PC-3 (cell line): Measurements from ENCODE around the gene AFMID. TPM values are rescaled to one million over a fixed set of nuclear protein-coding genes. Genes with fewer than 3 reads are reported as not detected.

Experiments
- ATAC-seq: fragments of 200-7000 bp; cut with Tn5 transposase; 2 replicates; pipeline ENCODE4 v1.9.1; 2020; ENCODE audit warnings: mild to moderate bottlenecking, moderate library complexity
- BruUV-seq: library from RNA; stranded (reverse); fragments of 400-500 nt; replicated peaks from 2 replicates; lab custom pipeline; 2021; lab: Mats Ljungman, UMichigan
- CTCF ChIA-PET: fragments of 300-600 bp; sonication (Branson Sonifier 250); formaldehyde crosslinking; loops from one replicate; lab custom pipeline; 2022; ENCODE audit warnings: antibody characterized with exemption; lab: Charles Lee
- POLR2A ChIA-PET: fragments of 300-600 bp; sonication (Branson Sonifier 250); formaldehyde crosslinking; loops from one replicate; lab custom pipeline; 2022; ENCODE audit warnings: antibody characterized with exemption; ENCODE audit not compliant: unreplicated experiment; lab: Charles Lee
- DNase-seq: peaks from one replicate; pipeline ENCODE4 v3.0.0-alpha.2; 2015
- H2AFZ ChIP-seq: fragments of 300-600 bp; sonication (generic); 2 replicates; pipeline ENCODE4 v1.6.0; 2016; ENCODE audit warnings: antibody characterized with exemption, low read length
- H3F3A ChIP-seq: fragments of 300-600 bp; sonication (generic); one replicate; pipeline ENCODE4 v1.6.0; 2017; ENCODE audit warnings: antibody characterized with exemption, low read length, control low read depth, mild to moderate bottlenecking; ENCODE audit not compliant: unreplicated experiment
- H3K27ac ChIP-seq: fragments of 300-600 bp; sonication (generic); 2 replicates; pipeline ENCODE4 v1.5.1; 2016; ENCODE audit warnings: mild to moderate bottlenecking, low read length
- H3K27me3 ChIP-seq: fragments of 300-600 bp; sonication (generic); 2 replicates; pipeline ENCODE4 v1.6.1; 2016; ENCODE audit warnings: low read length, mixed read lengths
- H3K36me3 ChIP-seq: fragments of 300-600 bp; sonication (generic); 2 replicates; pipeline ENCODE4 v1.6.1; 2016; ENCODE audit warnings: low read depth, mixed run types, low read length, mixed read lengths
- H3K4me1 ChIP-seq: fragments of 300-600 bp; sonication (generic); 2 replicates; pipeline ENCODE4 v1.5.1; 2016; ENCODE audit warnings: low read length; ENCODE audit not compliant: insufficient read depth
- H3K4me2 ChIP-seq: fragments of 300-600 bp; sonication (generic); 2 replicates; pipeline ENCODE4 v1.6.0; 2016; ENCODE audit warnings: low read length
- H3K4me3 ChIP-seq: fragments of 300-600 bp; sonication (generic); 2 replicates; pipeline ENCODE4 v1.5.1; 2016; ENCODE audit warnings: mild to moderate bottlenecking, low read length, mixed read lengths
- H3K79me2 ChIP-seq: fragments of 300-600 bp; sonication (generic); 2 replicates; pipeline ENCODE4 v1.6.1; 2017; ENCODE audit warnings: low read length, mixed read lengths
- H3K9ac ChIP-seq: fragments of 300-600 bp; sonication (generic); 2 replicates; pipeline ENCODE4 v1.6.0; 2016; ENCODE audit warnings: mild to moderate bottlenecking, low read length
- H3K9me2 ChIP-seq: fragments of 300-600 bp; sonication (generic); replicated peaks from 2 replicates; pipeline ENCODE4 v1.6.1; 2016; ENCODE audit warnings: mixed run types, low read length, mixed read lengths
- H3K9me3 ChIP-seq: fragments of 300-600 bp; sonication (generic); 2 replicates; pipeline ENCODE4 v1.6.1; 2016; ENCODE audit warnings: low read length, mixed read lengths
- H4K20me1 ChIP-seq: fragments of 300-600 bp; sonication (generic); 2 replicates; pipeline ENCODE4 v1.6.1; 2016; ENCODE audit warnings: low read length, mixed read lengths
- CTCF ChIP-seq: fragments of 300-600 bp; sonication (generic); conservative IDR thresholded peaks from 2 replicates; pipeline ENCODE4 v1.5.1; 2017; ENCODE audit warnings: antibody characterized with exemption, low read depth, mild to moderate bottlenecking, low read length
- EZH2 ChIP-seq: fragments of 300-600 bp; sonication (generic); IDR thresholded peaks from one replicate; pipeline ENCODE4 v1.6.1; 2017; ENCODE audit warnings: antibody characterized with exemption, mild to moderate bottlenecking, low read length; ENCODE audit not compliant: unreplicated experiment
- EZH2phosphoT487 ChIP-seq: fragments of 300-600 bp; sonication (generic); IDR thresholded peaks from 2 replicates; pipeline ENCODE4 v1.6.1; 2018; ENCODE audit warnings: mild to moderate bottlenecking, antibody characterized with exemption, low read length, borderline replicate concordance
- intact Hi-C: fragments of 100-400 bp; cut with micrococcal nuclease; formaldehyde crosslinking; loops from 2 replicates; pipeline ENCODE4 v1.9.0; 2023
- total RNA-seq: library from RNA; depleted of rRNA; stranded (reverse); fragments of >200 nt; gene quantifications from 2 replicates; pipeline ENCODE4 v1.2.3, GENCODE V29; 2014

Gene AFMID
- total RNA-seq, 1 experiment from 2014 or later = 58.9 TPM

- TF ChIP-seq EZH2 = no peak
- peak; percentile 31 for TF ChIP-seq CTCF
- intact Hi-C loops = loop anchor here (2.0 kb wide), 1 partner anchor 40 kb away; the partner anchor contains the start of gene BIRC5
- POLR2A ChIA-PET = interaction anchor here (0.6 kb wide), 2 partner anchors 31 to 561 kb away, joined by 3 to 4 read pairs; no protein-coding TSS in a partner anchor
Observed at GRCh38 chr17:78174870-78175642, 12.1 kb upstream of the AFMID start.

GRCh38 chr17:78175643-78175981 is 11.6 kb upstream of the AFMID start:
- Histone ChIP-seq H3F3A (peaks cover 23% of the 10 kb centered on the region), H3K79me2 (peaks cover 10% of the 10 kb centered on the region; the same call in 1 of the 2 replicates), H3K4me2 (no peak overlapping the region), H3K27me3 (no peaks in the 10 kb centered on the region), H3K4me3 (no peak overlapping the region), H3K4me1 (peaks cover 12% of the 10 kb centered on the region; the same call in 1 of the 2 replicates), H3K9me2 (no peaks in the 10 kb centered on the region), H3K9me3 (no peaks in the 10 kb centered on the region), H3K27ac (no peak overlapping the region), H4K20me1 (0 out of 2 replicates have a peak, but pooled peaks cover 10% of the 10 kb centered on the region), H2AFZ (no peak overlapping the region), H3K9ac (no peak overlapping the region), H3K36me3 (peaks cover 46% of the 10 kb centered on the region)
- no peak for ATAC-seq
- no TSS peak for BruUV-seq
- intact Hi-C loops = loop anchor here (2.0 kb wide), 1 partner anchor 39 kb away; the partner anchor contains the start of gene BIRC5
- CTCF ChIA-PET = no interaction called here
- DNase-seq = no peak
- TF ChIP-seq CTCF = no peak
- no peak for TF ChIP-seq EZH2
- no peak for TF ChIP-seq EZH2phosphoT487
- POLR2A ChIA-PET = interaction anchor here (0.6 kb wide), 1 partner anchor 31 kb away, joined by 3 read pairs; no protein-coding TSS in a partner anchor

More at GRCh38 chr17:78174870-78175642, 12.1 kb upstream of the AFMID start:
- H3K27ac ChIP-seq = no peak overlapping the region
- ATAC-seq (peak; percentile 0; the same call in 1 of the 2 replicates), DNase-seq (no peak)
- H3K4me2 ChIP-seq = no peak overlapping the region
- no TSS peak for BruUV-seq
- H3K27me3 ChIP-seq = no peaks in the 10 kb centered on the region
- peaks cover 12% of the 10 kb centered on the region; the same call in 1 of the 2 replicates for H3K4me1 ChIP-seq
- peaks cover 14% of the 10 kb centered on the region for H3K79me2 ChIP-seq
- H3F3A ChIP-seq = peaks cover 23% of the 10 kb centered on the region
- H3K4me3 ChIP-seq = no peak overlapping the region
- no peak overlapping the region for H3K9ac ChIP-seq
- peaks cover 40% of the 10 kb centered on the region for H3K36me3 ChIP-seq
- no peaks in the 10 kb centered on the region for H3K9me2 ChIP-seq
- no peak overlapping the region for H2AFZ ChIP-seq
- H4K20me1 ChIP-seq = peaks cover 12% of the 10 kb centered on the region; the same call in 1 of the 2 replicates
- CTCF ChIA-PET = interaction anchor here (0.6 to 1.3 kb wide), 5 partner anchors 22 to 357 kb away, joined by 3 to 8 read pairs (median 4); no protein-coding TSS in a partner anchor
- H3K9me3 ChIP-seq = no peaks in the 10 kb centered on the region
